Stimulated activated CD4-positive, alpha-beta T cell treated with anti-CD3 and anti-CD28 coated beads, Interleukin-2, amount 100 ng/mL, for 24 hours (primary cell): ENCODE results near the gene FOXN3.

ENCODE experiments used
- DNase-seq, 2 donors: peaks; one replicate each; pipeline ENCODE4 v3.0.0-alpha.2; 2020

FOXN3 gene

DNA sequence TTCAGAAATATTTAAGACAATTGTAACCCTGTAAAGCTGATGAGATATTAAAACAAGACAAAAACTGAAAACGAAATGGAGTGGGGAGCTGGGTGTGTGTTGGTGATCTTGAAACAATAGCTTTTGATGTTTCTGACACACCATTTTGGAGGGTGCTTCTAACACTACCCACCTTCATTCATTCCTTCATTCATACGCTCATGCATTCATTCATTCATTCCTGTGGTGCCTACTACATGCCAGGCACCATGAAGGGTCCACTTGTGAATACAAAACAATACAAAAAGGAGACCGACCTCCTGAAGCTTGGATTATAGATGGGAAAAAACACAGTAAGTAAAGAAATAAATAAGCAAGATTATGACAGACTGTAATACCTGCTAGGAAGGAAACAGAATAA lies 60.5 kb downstream of the FOXN3 start:
- no peak for DNase-seq

DNA sequence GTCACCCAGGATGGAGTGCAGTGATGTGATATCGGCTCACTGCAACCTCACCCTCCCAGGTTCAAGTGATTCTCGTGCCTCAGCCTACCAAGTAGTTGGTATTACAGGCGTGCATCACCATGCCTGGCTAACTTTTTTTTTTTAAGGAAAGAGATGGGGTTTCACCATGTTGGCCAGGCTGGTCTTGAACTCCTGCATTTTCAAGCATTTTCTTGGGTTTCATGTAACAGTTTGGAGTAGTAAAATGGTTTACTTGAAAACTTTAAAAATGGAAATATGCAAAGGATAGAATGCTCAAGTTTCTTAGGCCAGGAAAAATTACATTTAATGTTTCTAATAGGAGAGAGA lies 63.3 kb downstream of the FOXN3 start:
- DNase-seq: no peak

DNA sequence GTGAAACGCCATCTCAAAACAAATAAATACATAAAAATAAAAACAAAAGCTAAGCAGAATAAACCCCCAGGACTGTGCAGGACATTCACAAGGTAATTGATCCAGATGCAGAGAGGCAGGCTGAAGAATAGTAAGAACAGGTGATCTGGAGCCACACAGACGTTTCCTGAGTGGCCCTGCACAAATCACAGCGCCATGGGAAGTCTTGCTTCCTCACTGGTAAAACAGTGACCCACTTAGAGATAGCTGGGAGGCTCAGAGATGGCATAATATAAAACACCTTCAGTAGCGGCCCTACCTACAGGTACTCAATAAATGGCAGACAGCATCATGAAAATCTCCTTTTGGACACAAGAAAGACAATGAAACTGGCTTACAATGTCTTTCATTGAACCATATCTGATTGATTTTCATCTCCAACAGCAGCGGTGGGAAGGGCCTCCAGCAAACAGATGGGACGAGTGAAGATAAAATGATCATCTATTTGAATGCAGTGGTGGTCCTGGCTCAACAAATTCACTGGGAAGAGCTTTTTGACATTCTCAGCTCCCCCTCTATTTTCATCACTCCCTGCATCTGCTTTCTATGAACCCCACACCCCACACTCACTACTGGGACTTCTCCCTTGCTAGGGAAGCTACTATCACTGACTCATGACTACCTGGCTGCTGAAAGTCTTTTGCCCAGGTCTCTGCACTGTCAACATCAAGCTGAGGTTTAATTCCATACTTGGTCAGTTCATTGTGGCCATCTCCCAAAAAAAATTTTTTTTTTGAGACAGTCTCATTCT lies 63.9 kb downstream of the FOXN3 start:
- no peak for DNase-seq

DNA sequence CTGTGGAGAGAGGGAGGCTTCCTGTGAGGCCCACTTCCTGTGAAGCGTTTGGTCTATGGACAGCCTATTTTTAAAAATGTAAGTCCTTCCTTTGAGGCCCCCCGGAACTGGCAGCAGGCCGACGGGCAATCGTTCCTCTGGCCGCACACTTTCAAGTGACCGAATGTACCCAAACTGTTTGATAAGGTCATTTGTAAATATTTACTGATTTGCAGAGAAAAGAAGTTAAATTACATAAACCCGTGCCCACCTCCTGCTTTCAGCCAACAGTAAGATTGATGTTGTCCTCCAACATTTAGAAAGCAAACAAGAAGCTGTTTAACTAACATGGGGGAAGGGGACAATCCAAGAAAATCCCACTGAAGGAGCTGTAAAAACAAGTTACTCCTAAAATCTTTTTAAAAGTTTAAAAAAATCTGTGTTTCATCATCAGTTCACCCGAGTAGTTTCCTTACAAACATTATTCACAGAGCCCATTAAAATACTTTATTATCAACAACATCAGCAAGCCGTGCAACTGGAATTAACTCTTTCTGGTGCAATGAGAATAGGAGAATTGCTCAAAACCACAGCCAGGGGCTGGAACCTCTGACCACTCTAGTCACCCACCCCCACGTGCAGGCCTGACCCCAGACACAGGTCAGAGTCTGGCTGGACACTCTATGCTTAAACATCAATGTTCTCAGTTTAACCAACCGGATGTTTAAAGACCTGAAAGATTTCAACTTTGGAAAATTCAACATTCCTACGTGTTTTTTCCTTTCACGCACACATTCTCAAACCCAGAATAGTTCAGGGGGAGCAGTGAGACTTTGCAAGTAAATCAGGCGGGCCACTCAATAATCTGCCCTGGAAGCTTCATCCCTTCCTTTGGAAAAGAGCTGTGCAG lies 65.3 kb downstream of the FOXN3 start:
- no peak for DNase-seq

DNA sequence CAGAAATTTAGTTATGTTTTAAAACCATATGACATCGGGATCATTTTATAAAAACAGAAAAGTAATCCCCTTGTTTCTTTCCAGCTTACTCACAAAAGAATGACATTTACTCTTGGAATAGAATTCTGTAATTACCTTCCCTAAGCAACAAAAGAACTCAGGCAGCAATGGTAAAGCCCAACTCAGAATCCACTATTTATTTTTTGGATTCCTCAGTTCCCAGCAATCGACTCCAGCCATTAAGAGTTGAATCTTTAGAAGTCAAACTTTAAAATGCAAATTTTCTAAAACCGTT lies 65.9 kb downstream of the FOXN3 start:
- DNase-seq: no peak

DNA sequence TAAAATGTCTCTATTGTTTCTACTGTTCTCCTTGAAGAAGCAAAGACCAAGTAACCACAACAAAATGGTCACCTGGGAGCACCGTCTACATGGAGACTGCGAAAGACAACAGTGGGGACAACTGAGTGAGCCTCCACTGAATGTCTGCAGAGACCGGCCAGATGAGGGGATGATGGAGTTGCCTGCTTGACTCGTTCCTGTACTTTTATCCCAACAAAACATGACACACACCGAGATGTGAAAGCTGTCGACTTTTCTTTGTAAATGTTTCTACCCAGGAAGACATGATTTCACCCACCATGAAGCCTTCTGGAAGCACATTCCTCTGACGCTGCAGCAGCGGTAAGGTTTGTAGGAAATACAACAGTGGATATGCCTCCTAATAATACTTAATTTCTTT lies 66.9 kb downstream of the FOXN3 start:
- DNase-seq: no peak

DNA sequence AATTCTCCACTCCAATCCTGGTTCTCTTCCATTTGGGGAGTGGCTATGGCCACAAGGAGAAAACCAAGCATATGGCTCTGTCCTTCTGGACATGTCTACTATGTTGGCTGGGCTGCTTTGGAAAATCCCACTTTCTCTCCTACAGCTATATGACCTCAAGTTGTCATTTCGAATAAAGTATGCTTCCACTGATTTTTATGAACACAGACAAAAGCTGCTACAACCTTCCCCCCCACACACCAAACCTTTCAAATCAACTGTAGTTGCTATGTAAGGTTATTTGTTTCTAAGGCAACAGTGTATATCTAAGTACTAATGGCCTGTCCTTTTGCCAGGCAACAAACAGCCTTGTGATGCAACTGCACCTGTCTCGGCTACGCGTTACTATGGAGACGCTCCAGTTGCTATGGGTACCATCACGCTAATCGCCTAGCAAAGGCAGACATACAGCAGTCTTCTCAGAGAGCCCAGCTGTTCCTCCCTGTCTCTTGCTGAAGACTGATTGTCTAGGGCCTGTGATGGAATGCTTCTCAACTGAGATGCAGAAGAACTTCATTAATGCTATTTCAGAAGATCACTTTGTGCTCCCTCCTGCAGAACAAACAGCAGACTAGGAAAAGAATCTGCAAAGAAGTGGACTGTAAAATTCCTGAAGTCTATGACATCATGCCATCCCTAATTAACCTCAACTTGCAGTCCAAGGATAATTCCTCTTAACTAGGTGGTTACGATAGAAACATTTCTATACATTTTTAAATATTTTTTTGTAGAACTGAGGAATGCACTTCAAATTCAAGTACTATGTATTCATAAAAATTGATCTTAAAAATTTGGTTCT lies 67.6 kb downstream of the FOXN3 start:
- no peak for DNase-seq

DNA sequence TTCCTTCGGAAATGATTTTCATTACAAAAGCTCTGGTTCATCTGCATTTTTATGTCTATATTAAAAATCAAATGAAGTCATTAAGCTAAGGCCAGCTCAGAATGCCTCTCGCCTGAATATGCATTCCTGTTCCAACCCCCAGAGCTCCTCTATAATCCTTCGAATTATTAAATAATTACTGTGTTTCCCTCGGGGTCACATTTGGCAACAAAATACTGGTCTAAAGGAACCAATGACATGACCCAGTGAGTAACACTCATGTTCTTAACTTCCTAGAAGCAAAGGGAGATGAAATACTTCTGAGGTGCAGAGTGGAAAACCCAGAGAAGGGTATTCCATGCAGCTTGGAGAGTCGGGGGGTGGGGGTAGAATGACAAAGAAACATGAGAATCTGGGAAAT lies 68.3 kb downstream of the FOXN3 start:
- DNase-seq: no peak

DNA sequence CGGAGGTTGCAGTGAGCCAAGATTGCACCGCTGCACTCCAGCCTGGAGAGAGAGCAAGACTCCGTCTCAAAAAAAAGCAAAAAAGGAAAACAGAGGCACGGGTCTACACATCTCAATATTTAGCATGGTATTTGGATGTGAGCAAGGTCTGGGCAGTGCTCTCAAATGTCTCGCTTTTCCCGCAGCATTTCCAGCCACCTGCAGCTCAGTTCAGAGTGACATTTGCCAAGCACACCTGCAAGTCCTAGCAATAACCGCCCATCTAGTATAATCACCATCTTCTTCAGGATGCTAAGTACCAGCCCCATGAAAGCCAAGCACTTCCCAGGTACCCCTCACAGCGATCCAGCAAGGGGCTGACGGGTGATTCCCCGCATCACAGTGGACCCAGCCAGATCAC lies 69.1 kb downstream of the FOXN3 start:
- DNase-seq: no peak

DNA sequence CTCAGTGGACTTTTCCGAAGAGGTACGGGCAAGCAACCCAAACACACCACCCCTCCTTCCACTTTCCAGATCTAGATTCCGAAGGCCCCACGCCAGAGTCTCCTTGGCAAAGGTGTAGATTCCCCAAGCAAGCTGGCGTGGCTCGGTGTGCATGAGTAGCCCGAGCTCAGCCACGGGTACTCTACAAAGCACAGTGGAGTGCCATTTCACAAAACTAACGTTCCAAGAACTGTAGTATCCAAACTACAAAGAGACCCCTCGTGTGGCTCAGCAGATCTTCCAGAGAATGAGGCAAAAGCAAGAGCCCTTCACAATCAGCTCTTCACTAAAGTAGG lies 72.1 kb downstream of the FOXN3 start:
- no peak for DNase-seq

DNA sequence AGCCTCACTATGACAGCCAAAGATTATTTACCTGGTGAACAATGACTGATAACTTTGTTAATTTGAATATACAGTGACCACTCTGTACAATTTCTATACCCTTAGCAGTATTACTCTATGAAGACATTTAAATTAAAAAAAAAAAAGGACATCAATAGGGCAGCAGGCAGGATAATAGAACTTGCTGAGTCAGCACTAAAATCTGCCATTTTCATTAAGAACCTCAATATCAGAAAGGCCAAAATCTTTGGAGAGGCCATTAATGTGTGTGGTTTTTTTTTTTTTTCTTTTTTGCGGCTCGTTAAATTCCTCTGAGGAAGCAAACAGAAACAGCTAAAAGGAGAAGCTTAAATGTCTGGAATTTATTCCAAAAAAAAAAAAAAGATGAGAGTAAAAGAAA lies 73.7 kb downstream of the FOXN3 start:
- no peak for DNase-seq

DNA sequence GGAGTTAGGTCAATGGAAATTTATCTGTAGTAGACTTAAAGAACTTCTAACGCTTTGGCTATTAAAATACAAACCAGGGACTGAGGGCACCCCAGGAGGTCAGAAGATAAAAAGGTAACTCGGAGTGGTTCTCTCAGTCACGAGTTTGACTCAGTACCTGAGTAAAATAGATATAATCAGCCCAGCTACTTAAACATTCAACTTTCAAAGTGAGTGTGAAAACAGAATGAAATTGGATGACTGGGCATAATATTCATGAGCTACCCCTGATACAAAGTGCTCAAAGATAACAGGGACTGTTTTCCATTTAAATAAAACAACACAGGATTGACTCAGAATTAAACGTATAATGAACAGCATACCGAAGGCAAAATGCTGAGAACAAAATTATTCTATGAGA lies 75.0 kb downstream of the FOXN3 start:
- no peak for DNase-seq

DNA sequence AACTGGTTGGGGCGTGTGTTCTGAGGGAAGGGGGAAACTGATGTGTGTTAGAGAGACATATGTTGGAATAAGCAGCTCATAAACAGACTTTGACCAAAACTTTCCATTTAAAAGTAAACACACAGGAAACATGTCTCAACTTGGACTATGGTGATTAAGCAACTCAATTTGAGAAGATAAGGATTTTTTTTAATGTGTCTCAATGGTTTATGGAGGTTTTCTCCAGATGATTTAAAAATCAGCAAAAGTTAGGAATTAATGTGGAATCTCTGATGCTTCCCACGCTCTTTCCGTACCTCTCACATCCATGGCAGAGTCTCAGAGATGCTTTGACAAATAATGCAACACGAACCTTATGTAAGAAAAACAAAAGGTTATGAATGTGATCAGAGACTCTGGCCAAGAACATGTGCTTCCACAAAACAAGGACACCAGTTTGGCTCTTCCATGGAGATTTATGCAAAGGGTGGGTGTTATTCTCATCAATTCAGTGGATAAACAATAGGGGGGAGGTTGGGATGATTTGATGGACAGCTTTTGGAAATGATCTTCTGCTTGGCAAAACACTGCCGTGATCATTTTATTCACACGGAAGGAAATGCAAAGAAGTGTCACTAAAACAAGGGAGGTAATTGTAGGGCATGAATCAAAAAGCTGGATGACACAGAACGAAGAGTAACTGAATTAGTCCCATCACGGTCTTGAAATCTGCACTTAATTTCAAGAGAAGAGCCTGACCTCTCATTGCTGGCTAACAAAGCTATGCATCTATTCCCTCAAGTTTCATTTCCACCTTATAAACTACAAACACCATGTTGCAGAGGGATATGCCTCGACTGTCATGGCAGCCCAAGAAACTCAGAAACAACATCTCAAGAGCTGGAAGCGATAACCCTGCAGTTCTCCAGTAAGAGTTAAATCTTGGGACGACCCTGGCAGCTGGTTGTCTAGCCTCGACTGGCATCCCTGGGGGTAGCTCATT lies 76.5 kb downstream of the FOXN3 start:
- no peak for DNase-seq

DNA sequence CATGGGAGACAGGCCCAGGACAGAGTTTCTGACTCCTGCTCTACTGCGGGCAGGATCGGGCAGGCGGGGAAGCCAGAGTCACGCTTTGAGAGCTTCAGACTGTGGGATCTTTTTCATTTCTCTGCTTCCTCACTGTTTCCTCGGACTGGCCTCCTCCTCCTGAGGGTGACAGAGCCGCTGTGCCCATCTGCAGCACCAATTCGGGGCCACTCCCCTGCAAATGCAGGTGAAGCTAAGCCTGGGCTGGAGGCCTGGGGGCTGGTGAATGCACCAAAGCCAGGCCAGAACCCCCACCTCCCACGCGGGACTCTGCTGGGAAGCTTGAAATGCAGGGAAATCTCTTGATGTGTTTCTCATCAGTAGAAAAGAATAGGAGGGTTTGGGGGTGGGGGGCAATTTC lies 77.5 kb downstream of the FOXN3 start:
- DNase-seq: no peak

DNA sequence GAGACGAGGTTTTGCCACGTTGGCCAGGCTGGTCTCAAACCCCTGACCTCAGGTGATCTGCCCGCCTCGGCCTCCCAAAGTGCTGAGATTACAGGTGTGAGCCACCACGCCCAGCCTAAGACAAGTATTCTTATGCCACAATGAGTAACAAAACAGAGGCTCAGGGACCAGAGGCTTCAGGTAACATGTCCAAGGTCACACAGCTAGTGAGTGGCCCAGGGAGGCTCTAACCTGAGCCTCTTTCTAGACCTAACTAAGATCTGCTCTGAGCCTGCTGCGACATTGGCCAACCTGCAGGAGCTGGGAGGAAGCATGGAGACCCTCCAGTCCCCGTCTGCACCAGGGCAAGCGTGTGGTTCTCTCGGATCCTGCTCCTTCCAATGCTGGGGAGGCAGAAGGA lies 77.9 kb downstream of the FOXN3 start:
- no peak for DNase-seq

DNA sequence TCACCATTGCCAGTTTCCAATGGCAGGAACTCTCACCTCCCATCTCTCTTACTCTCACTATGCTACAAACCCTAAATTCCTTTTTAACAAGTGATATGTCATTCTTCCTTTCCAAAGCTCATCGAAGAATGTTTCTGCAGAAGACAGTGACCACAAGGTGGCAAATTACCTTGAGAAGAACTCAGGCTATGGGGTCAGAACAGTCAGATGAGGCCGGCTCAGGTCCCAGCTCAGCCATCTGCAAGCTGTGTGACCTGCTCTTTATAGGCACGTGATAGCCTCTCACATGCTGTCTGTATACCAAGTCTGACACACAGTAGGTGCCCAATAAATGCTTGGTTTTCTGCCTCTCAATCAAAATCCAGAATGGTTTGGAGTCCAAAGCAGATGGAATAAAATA lies 80.7 kb downstream of the FOXN3 start:
- no peak for DNase-seq

DNA sequence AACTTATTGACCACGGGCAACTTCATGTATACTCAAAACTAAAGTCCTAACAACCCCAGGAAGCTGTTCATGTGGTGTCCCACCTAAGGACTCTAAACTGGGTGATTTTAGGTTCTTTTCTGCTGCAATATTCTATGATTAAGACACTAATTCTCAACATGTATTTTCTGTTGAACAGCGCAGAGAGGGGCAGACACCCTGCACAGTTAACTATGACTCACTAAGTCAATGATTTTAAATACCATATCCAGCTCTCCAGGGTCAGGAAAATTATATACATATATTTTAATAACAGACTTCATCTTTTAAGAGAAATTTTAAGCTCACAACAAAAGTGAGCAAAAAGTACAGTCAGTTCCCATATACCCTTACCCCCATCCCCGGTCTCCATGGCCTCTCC lies 85.0 kb downstream of the FOXN3 start:
- no peak for DNase-seq

DNA sequence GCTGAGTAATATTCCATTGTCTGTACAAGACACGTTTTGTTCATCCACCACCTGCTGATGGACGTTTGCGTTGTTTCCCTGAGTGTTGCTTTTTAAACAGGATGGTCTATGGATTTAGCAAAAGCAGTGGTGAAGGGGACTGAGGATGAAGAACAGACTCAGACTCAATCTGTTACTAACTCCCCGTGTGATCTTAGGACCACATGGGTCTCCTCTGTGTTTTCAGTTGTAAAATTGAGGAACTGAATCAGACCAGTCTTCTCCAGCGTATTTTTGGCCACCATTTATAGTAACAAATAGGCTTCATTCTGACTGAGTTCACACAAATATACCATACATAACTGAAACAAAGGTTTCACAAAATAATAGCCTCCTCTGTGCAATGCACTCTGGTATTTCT lies 85.6 kb downstream of the FOXN3 start:
- no peak for DNase-seq

DNA sequence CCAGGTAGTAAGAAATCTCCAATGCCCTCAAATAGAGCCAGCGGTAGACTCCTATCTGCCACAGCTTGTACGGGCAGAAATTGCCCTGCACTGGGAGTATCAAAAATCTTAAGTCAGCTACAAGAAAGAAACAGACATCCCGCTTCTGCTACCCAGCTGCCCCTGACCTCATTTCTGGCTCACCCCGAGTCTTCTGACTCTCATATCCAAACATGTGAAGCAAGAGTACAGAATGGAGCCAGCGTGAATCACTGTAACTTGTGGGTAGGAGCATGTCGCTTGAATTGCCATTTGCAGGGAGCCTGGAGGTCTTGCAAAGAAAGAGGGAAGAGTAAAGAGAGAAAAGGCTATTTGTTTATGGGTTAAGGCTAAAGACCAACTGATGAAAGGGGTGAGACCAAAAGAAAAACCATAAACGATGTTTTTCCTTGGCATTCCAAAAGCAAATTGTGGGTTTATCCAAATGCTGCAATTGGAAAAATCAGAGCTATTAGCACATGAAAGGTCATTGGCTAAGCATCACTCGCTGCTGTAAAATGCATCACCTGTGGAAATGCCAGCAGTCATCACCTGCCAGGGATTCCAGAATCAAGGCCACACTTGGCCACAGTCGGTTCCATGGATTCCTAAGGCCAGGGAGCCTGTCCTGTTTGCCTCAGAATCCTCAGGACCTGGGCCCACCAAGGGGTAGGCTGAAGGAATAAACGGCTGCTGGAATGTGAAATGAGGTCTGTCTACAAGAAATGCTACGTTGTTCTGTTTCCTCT lies 86.6 kb downstream of the FOXN3 start:
- DNase-seq: no peak

DNA sequence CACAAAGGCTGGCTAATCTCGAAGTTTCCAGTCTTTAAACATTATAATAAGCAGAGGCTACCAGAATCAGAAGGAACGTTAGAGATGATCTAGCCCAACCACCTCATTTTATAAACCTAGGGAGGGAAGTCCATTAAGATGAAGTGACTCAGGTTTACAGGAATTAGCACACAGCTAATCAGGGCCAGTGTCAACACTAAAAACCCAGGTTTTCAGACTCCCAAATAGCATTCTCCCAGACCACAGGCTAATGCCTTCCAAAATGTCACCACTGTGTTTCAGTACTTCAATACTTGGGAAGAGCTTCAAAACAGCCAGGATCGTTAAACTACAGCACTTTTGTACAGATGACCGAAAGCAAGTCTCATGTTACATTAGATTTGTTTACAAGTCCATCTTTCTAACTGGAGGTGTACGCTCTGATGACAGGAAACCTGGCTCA lies 89.2 kb downstream of the FOXN3 start:
- no peak for DNase-seq

DNA sequence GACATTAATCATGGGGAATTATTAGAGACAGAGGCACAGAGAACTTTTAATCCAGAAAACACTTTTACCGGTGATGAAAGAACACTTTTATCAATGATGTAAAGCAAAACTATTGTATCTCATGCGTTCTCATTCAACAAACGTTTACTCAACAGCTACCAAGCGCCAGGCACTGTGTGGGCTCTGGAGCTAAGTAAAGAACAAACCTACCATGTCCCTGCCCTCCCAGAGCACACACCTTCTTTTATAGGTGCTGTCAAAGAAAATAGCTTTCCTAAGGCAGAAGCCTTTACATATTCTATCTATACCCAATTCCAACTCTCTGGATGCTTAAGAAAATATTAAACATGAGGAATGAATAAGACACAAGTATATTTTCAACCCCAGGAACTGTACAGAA lies 91.1 kb downstream of the FOXN3 start:
- no peak for DNase-seq
